Mammary epithelial cell (primary cell): ENCODE measurements around the gene PYROXD2.

Experiments used
- EZH2 ChIP-seq: IDR thresholded peaks from 2 replicates; pipeline ENCODE4 v1.6.1; 2012; ENCODE audit warnings: low read length, inconsistent platforms, borderline replicate concordance
- TF ChIP-seq, protein P1 (sequence below), 2 donors: IDR thresholded peaks in 1 of 2; conservative IDR thresholded peaks in 1 of 2; 2 replicates each; pipeline ENCODE4 v1.5.1; 2011 to 2012; ENCODE audit warnings: inconsistent platforms in 2 of 2, low read length in 2 of 2, mild to moderate bottlenecking in 2 of 2, control low read depth in 1 of 2, low read depth in 1 of 2; ENCODE audit not compliant: insufficient read depth in 1 of 2; ENCODE audit errors: extremely low read depth in 1 of 2

DNA sequence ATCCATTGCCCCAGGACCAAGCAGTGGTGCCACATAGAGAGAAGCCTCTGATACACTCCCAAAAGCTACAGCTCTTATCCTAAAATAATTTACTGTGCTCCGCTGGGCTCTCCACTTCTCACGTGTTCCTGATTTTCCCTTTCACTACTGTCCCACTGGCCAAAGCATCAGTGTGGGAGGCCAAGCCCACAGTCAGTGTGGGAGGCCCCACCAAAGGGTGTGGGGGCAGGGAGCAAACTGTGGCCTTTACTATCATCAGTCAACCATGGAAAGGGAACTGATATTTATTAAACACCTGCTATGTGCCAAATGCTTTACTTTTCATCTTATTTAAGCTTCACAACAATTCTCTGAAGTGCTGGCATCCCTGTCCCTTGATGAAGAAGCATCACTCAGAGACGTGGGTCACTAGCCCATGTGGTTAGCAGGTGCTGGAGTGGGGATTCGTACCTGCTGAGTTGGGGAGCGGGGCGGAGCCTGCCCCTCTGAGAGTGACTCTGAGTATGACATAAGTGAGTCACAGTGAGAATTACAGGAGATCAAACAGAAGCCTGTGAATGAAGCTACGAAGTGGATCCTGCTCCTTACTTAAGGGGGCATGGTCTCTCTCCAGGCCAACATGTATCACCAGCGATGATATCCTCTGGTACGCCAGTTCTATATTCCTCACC lies 50.4 kb downstream of the PYROXD2 start:
- TF ChIP-seq, protein P1, sequence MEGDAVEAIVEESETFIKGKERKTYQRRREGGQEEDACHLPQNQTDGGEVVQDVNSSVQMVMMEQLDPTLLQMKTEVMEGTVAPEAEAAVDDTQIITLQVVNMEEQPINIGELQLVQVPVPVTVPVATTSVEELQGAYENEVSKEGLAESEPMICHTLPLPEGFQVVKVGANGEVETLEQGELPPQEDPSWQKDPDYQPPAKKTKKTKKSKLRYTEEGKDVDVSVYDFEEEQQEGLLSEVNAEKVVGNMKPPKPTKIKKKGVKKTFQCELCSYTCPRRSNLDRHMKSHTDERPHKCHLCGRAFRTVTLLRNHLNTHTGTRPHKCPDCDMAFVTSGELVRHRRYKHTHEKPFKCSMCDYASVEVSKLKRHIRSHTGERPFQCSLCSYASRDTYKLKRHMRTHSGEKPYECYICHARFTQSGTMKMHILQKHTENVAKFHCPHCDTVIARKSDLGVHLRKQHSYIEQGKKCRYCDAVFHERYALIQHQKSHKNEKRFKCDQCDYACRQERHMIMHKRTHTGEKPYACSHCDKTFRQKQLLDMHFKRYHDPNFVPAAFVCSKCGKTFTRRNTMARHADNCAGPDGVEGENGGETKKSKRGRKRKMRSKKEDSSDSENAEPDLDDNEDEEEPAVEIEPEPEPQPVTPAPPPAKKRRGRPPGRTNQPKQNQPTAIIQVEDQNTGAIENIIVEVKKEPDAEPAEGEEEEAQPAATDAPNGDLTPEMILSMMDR (conservative IDR thresholded peaks at IDR 0.05 in 1 of 2, IDR thresholded peaks at IDR 0.05 in 1 of 2; ENCODE audit: extremely low read depth in 1 of 2, insufficient read depth in 1 of 2, low read depth in 1 of 2, low read length in 2 of 2), result no peak
- no peak for TF ChIP-seq EZH2
